Inflammatory macrophage treated with lipopolysaccharide for 1 hour (primary cell): ENCODE results near the gene ENTHD1.

Experiments
- DNase-seq, 2 donors: peaks; one replicate each; pipeline ENCODE4 v3.0.0-alpha.2; 2020 to 2022

The ENTHD1 gene

DNA sequence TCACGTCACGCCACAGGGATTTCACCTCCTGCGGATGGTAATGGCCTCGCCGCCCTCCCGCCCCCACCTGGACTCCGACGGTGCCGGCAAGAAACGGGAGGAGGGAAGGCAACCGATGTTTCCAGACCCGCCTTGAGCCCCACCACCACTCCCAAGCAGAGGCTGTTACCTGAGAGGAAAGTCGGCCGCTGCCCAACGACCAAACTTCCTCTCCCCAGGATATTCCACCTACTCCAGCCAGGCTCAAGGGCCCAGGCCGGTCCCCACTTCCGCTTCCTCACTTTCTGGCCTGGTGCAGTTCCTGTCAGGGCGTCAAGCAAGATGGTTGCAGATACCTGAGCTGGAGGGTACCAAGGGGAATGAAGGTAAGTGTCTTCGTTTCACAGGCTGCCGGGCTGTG is at the start of gene ENTHD1:
Gene ENTHD1, minus strand, starts transcription at position 235 of the 400 bp plus-strand sequence. CDS start 6,012 bp downstream, outside the sequence.
- DNase-seq, result no peak

- DNase-seq, result no peak
These were observed 49.8 kb upstream of the ENTHD1 start for GRCh38 chr22:39943337-39943736.

DNA sequence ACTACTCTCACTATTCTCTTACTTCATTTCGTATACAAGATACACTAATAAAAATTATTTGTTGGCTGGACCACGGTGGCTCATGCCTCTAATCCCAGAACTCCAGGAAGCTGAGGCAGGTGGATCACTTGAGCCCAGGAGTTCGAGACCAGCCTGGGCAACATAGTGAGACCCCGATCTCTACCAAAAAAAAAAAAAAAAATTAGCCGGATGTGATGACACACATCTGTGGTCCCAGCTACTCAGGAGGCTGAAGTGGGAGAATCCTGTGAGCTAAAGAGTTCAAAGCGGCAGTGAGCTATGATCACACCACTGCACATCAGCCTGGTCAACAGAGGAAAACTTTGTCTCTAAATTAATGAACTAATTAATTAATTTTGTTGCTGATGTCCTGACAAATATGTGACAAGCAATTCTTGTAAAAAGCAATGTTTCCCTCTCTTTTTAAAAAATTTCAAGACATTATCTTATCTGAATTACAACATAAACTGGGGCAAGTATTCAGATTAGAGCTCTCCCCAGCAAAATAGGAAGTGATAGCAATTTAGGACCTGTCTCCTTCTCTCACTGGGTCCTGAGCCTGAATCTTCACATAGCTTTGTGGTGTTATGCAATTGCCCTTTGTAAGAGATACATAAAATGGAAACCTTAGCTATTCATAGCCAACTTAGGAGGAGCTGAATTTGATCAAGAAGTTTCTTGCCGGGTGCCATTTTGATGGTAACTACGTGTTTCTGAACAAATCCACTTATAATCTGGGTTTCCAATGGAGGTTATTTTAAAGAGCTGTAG is 49.1 kb upstream of the ENTHD1 start:
- DNase-seq, result peak in 1 of 2 donors; percentile 15

GRCh38 chr22:39941601-39942000 is 48.0 kb upstream of the ENTHD1 start:
- DNase-seq, result no peak

DNA sequence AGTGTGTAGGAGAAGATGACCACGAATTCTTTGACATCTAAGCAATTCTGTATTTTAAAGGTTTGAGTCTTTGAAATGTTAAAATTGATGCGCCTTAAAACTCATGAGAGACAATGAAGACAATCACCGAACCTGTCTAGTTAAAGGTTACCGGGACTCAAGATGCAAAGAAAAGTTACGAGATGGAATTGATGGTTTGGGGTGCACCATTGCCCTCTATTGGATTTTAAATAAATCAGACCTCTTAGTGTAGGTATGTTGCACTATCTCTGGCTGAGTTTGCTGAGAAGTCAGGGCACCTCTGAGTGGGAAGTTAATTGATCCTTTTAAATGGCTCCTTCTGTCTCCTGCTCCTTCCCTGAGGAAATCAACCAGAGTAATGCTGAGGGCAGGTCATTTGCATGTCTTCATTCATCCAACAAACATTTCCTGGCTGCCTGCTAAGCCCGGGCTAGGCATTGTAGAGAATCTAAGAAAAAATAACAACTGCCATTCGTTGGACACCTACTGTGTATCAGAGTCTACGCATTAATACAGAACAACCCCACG is 47.3 kb upstream of the ENTHD1 start:
- no peak for DNase-seq

- no peak for DNase-seq
These were observed 46.3 kb upstream of the ENTHD1 start for GRCh38 chr22:39939830-39940229.

- DNase-seq, result no peak
These were observed 45.0 kb upstream of the ENTHD1 start for GRCh38 chr22:39938509-39939111.

DNA sequence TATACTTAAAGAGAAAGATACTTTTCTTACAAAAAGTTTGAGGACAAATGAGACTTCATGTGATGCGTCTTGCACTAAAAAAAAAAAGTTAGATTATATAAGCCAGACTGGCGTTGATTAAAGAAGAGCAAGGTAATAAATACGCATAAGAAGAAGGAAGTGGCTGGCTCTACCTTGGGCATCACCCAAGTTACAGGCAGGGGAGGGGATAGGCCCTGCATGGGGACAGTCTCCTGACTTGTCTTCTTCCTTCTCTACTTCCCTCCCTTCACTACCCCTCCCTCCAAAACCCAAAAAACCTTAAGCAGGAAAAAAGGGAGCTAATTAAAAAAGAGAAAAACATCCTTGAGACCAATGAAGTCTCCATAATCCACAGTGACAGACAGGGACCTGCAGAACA is 44.3 kb upstream of the ENTHD1 start:
- DNase-seq, result no peak

DNA sequence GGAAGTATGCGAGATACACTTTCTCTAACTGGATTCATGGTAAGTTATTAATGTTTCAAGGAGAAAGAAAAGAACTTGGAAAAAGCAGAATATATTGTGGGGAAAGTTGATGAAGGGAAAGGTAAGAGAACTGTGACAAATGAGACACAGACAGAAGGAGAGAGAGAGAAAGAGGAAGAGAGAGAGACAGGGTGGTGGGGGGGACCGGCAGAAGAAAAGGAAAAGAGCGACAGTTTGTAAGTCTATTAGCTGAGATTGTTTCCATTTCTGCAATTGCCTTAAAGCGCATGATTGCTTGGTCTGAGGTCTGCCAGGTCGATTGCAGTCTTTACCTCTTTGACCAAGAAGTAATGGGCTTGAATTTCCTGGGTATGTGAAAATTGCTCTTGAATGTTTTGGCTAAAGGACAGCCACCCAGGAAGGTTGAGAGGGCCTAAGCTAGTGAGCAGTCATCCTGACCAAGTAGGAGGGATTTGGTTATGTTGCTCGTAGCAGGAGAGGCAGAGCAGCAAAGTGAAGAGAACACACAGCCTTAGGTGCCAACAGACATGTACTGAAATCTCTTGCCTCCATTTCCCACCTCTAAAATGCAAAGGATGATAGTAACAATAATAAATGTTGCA is 43.1 kb upstream of the ENTHD1 start:
- no peak for DNase-seq

DNA sequence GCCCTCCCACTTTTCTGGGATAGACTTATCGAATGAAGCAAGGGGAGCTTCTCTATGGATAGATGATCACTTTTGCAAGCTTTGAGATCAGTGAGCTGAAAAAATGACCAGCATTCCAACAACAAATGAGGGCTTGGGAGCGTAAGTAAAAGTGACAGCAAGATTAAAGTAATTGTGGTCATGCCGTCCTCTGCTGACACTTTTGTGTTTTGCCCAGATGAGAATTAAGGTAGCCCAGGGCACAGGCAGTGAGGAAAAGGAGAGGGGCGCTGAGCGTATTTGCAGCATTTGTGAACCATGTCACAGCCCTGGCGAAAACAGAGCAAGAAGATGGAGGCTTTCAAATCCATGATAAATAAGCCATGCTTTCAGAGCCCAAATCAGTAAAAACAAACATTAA is 42.1 kb upstream of the ENTHD1 start:
- no peak for DNase-seq

GRCh38 chr22:39935116-39935515 is 41.6 kb upstream of the ENTHD1 start:
- no peak for DNase-seq

GRCh38 chr22:39933741-39934140 is 40.2 kb upstream of the ENTHD1 start:
- DNase-seq, result no peak

DNA sequence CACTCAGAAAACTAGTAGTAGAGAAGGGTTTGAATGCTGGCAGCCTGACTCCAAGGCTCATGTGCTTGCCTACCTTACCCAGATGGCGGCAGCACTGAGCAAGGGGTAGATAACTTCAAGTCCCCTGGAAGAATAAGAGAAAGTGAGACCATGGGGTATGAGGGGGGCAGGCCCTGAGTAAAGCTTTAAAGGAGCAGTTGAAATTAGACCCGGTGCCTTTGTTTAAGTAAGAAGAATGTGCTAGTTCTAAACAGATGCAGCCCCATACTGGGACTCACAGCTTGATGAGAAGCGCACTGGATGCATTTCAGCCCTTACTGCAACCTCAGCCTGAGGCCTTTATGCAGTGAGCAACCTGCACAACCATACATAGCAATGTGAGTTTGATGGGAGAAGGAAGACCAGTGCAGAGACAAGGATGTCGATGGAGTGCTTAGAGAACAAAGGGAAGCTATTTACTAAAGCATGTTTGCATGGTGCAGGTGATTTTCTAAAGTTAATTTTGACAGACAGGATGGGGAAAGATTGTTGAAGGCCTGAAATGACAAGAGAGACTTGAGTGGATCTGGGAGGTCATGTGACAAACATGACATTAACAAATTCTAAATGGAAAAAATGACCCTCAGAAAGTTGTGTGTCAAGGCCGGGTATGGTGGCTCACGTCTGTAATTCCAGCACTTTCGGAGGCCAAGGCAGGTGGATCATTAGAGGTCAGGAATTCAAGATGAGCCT is 39.5 kb upstream of the ENTHD1 start:
- peak in 1 of 2 donors; percentile 48 for DNase-seq

DNA sequence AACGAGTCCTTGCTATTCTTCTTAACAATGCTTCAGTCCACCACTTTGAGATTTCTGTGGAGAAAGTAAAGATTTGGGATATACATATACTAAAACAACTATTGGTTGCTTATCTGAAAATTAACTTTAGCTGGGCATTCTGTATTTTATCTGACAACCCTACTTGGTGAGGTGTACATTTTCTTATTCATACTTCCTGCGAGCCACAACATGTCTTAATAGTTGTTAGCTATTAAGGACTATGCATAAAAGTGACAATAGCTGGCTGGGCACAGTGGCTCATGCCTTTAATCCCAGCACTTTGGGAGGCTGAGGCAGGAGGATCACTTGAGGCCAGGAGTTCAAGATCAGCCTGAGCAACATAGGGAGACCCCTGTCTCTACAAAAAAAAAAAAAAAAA is 38.6 kb upstream of the ENTHD1 start:
- DNase-seq, result no peak

- DNase-seq, result no peak
These were observed 37.7 kb upstream of the ENTHD1 start for GRCh38 chr22:39931251-39931650.

DNA sequence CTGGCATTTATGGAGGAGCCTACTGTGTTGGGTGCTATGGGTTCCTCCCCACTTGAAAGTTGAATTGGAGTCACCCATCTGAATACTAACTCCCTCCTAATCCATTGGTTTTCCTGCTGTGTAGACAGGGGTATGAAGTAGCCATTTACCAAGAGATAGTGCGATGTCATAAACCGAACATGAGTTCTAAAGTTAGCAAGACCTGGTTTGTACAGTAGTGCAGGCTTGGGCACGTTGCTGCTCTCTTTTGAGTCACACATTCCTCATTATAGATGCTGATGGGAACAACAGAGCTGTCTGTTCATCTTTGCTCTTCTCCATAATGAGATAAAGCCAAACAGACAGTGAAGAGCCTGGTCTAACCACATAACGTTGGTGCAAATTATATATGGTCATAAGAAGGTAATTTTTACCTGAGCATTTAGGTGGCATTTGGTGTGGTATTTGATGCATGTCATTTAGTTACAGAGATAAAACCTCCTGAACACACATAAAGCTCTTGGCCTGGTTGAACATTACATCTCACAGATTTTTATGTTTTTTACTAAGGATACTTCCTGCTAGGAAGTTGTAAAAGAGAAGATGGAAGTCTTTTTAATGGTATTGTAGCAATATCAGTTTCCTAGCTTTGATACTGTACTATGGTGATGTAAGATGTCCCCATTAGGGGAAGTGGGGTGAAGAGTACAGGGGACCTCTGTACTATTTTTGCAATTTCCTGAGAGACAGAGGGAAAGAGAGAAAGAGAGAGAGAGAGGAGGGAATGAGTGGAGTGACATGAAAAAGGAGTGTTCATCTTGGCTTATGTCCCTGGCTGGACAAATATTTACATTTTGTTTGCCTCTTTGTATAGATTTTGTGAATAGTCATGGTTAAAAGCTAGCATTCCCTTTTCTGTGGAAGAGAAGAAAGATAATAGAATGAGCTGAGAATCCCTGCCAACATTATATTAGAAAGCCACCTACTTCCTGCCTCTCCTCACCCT is 35.3 kb upstream of the ENTHD1 start:
- DNase-seq, result peak; percentile 24 to 28

GRCh38 chr22:39927544-39927943 is 34.0 kb upstream of the ENTHD1 start:
- DNase-seq, result no peak

DNA sequence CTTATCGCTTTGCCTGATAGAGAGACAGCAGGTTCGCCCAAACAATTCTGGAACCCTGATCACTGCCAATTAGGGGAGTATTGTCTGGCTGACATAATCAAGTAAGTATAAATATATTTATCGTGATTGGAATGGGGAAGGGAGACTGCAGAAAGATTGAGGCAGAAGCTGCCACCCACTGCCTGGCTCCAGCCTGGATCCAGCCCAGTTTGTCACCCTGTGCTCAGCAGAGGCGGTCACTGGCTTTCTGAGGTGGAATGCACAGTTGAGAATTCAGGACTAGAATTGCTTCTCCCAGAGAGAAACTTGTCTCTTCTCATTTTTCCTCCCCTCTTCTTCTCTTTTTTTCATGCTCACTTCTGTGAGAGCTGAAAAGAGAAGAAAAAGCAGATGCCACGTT is 33.2 kb upstream of the ENTHD1 start:
- no peak for DNase-seq

GRCh38 chr22:39925909-39926679 is 32.5 kb upstream of the ENTHD1 start:
- DNase-seq, result peak in 1 of 2 donors; percentile 12

DNA sequence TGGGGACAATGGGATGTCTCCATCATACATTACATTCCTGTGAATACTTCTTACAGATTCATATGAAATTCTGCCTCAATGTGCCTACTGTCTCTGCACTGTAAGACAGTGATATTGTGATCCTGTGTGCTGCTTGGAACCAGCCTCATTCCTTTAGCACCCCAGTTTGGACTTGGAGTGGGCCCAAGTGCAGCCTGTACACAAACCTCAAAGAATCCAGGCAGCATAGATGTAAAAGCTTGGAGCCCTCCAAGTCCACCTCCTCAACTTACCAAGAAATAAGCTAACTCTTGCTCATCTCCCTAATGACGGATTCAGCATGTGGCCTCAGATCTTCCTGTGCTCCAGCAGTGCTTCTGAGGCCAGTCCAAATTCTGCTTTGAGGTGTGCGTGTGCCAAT is 31.7 kb upstream of the ENTHD1 start:
- no peak for DNase-seq

DNA sequence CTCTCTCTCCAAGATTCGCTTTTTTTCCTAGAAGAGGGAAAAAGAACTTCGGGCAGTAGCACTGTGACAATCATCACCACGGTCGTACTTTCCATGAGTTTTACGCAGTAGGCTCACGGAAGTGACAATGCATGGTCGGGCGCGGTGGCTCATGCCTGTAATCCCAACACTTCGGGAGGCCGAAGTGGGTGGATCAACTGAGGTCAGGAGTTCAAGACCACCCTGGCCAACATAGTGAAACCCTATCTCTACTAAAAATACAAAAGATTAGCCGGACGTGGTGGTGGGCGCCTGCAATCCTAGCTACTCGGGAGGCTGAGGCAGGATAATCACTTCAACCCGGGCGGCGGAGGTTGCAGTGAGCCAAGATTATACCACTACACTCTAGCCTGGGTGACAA is 30.7 kb upstream of the ENTHD1 start:
- DNase-seq, result no peak
